GM21423 (cell line): ENCODE results near the gene SEMA4C.
A peak's percentile ranks its signal among the peaks of the same experiment; 100 is the strongest.
"Not testable (repeated sequence)": the region's sequence is repeated elsewhere in the genome, so short reads cannot be mapped to it uniquely, and the experiment has no call there.

Experiments
- ATAC-seq: cut with Tn5 transposase; IDR thresholded peaks from one replicate; pipeline ENCODE4 v1.9.1; 2021; ENCODE audit warnings: mild to moderate bottlenecking, moderate library complexity; ENCODE audit not compliant: unreplicated experiment

SEMA4C gene

GRCh38 chr2:96867756-96868554 lies 1.9 kb downstream of the SEMA4C start:
- no peak for ATAC-seq

GRCh38 chr2:96866986-96867755 lies 2.7 kb downstream of the SEMA4C start:
- ATAC-seq: no peak

- no peak for ATAC-seq
These were observed 3.3 kb downstream of the SEMA4C start for GRCh38 chr2:96866586-96866985.

GRCh38 chr2:96866149-96866548 lies 3.7 kb downstream of the SEMA4C start:
- ATAC-seq: no peak

GRCh38 chr2:96865654-96866053 lies 4.2 kb downstream of the SEMA4C start:
- no peak for ATAC-seq

GRCh38 chr2:96864343-96865091 lies 5.4 kb downstream of the SEMA4C start:
- ATAC-seq: no peak

GRCh38 chr2:96863575-96864342 lies 6.1 kb downstream of the SEMA4C start:
- ATAC-seq: no peak

GRCh38 chr2:96863056-96863455 lies 6.8 kb downstream of the SEMA4C start:
- not testable (repeated sequence) for ATAC-seq

- no peak for ATAC-seq
These were observed 8.8 kb downstream of the SEMA4C start for GRCh38 chr2:96861074-96861473.

- no peak for ATAC-seq
These were observed 9.5 kb downstream of the SEMA4C start for GRCh38 chr2:96860065-96861029.

GRCh38 chr2:96859681-96860064 lies 10.2 kb downstream of the SEMA4C start:
- ATAC-seq: no peak

- ATAC-seq: no peak
These were observed 10.7 kb downstream of the SEMA4C start for GRCh38 chr2:96859099-96859649.

GRCh38 chr2:96857667-96858372 lies 12.1 kb downstream of the SEMA4C start, which contains the start of gene ANKRD39:
TSS of gene ANKRD39 (minus strand) at chr2:96858016. CDS start at chr2:96857987, 29 bp downstream.
- peak; percentile 89 for ATAC-seq

GRCh38 chr2:96856776-96857666 lies 12.9 kb downstream of the SEMA4C start:
- ATAC-seq: no peak

- no peak for ATAC-seq
These were observed 16.6 kb downstream of the SEMA4C start for GRCh38 chr2:96853321-96853720.

- ATAC-seq: no peak
These were observed 17.2 kb downstream of the SEMA4C start for GRCh38 chr2:96852667-96853066.

GRCh38 chr2:96848264-96848663 lies 21.6 kb downstream of the SEMA4C start:
- ATAC-seq: no peak

GRCh38 chr2:96847586-96847985 lies 22.3 kb downstream of the SEMA4C start:
- ATAC-seq: no peak
